ENCODE results near the gene ASCC1. TPM values are rescaled to one million over a fixed set of nuclear protein-coding genes. Genes with fewer than 3 reads are reported as not detected.
A peak's percentile ranks its signal among the peaks of the same experiment; 100 is the strongest.

ASCC1 gene
- polyA plus RNA-seq, 1 donor (not counting 4 experiments of a cell fraction or from before 2014, with no cell fraction given), result 32.9 TPM

DNA sequence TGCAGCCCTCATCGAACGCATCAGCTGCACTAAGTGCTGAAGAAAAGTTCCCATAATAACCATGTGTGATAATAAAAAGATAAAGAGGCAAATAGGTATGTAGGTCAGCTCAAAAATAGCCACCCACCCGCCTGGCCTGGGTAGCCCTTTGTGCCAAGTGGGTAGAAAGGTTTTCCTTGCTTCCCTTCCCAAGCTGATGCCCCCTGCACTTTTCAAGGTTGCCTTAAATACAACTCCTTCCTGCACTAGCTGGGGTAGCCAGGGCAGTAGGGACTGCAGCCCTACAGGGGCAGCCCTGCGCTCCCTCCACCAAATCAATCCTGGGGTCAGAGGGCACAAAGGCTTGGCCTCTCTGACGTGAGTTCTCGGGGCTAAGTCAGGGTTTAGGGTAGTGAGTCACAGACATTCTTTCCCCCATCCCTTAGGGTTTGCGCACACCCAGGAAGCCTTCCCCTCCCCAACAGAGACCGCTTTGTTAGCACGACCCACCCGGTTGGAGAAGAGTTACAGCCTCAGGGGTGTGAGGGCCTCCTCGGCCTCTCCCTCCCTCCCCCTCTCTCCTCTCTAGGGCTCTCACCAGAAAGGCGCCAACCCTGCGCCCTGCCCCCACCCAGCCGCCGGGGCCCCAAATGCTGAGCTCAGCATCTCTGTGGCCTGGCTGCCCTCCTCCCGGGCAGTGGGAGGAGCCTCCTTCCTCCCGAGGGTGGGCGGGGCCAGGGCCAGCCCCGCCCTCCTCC is 44.3 kb upstream of the ASCC1 start:
- TF ChIP-seq EZH2 (IDR thresholded peaks at IDR 0.05; ENCODE audit: low read length), result no peak
- Histone ChIP-seq H2AFZ (ENCODE audit: control insufficient read depth, low read length) (no peak overlapping the region), H3K9me3 (ENCODE audit: control insufficient read depth, low read depth, low read length) (no peaks in the 10 kb centered on the region), H3K27ac (ENCODE audit: control insufficient read depth, insufficient read depth, low read length) (peak overlapping the region; percentile 94), H3K4me1 (ENCODE audit: control insufficient read depth, extremely low read depth, insufficient read depth, low read length) (peaks cover 54% of the 10 kb centered on the region), H3K4me2 (ENCODE audit: control insufficient read depth, extremely low read depth, insufficient read depth, low read depth, low read length) (peak overlapping the region; percentile 84), H3K79me2 (ENCODE audit: control insufficient read depth, insufficient read depth, low read length) (no peaks in the 10 kb centered on the region), H4K20me1 (ENCODE audit: control insufficient read depth, extremely low read depth, insufficient read depth, low read length) (no peaks in the 10 kb centered on the region), H3K36me3 (ENCODE audit: control insufficient read depth in 2 of 2, extremely low read depth in 1 of 2, insufficient read depth in 2 of 2, low read length in 2 of 2) (no peaks in the 10 kb centered on the region), H3K9ac (ENCODE audit: control insufficient read depth, extremely low read depth, insufficient read depth, low read length) (peak overlapping the region; percentile 81), H3K27me3 (ENCODE audit: control insufficient read depth, extremely low read depth, insufficient read depth, low read length) (no peaks in the 10 kb centered on the region), H3K9me1 (ENCODE audit: control insufficient read depth, extremely low read depth, insufficient read depth, low read length) (peaks cover 2% of the 10 kb centered on the region), H3K4me3 (ENCODE audit: control insufficient read depth in 2 of 3, extremely low read depth in 1 of 3, insufficient read depth in 2 of 3, low read depth in 1 of 3, low read length in 3 of 3) (peak overlapping the region; percentile 13 to 65 (median 60))
- dilution Hi-C loops (cut with MboI; ENCODE audit: extremely low pct_ligation_motif_present, low sequenced_read_pairs), result no loop called here
- peak; percentile 85 for FAIRE-seq
- DNase-seq (ENCODE audit: low read depth, low spot score), result peak; percentile 98

DNA sequence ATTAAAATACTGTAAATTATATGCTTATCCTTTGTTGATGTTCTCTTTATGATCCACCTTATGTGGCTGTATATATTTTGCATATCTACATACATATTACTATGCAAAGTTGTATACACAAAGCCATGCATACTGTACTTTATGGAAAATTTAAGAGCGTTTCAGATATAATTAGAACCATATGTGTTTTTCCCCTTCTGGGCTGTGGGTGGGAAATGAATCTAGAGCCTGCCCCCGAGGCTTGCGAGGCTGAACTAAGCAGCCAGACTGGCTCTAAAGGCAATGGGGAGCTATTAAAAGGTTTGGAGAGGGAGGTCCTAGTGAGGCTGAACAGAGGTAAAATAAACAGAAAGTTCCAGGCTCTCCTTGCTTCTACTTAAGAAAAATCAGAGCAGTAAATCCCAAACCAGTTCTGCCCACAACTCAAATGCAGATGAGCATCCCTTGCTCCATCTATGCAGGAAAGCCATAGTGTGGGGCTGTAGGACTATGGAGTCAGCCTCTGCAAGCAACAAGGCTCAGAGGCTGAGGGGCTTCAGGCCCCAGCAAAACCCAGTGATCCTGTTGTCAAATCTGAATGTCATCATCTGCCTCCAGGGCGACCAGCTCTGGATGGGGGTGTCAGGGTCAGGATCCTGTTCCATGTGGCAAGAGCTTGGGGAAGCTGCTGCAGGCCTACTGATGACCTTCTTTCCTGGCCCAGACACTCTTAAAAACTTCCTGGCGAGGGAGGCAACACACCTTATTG is 43.6 kb upstream of the ASCC1 start:
- H3K9ac ChIP-seq (ENCODE audit: control insufficient read depth, extremely low read depth, insufficient read depth, low read length), result peak overlapping the region; percentile 73
- H4K20me1 ChIP-seq (ENCODE audit: control insufficient read depth, extremely low read depth, insufficient read depth, low read length), result no peaks in the 10 kb centered on the region
- peak overlapping the region; percentile 94 for H3K27ac ChIP-seq (ENCODE audit: control insufficient read depth, insufficient read depth, low read length)
- no peaks in the 10 kb centered on the region for H3K36me3 ChIP-seq (ENCODE audit: control insufficient read depth in 2 of 2, extremely low read depth in 1 of 2, insufficient read depth in 2 of 2, low read length in 2 of 2)
- FAIRE-seq (no peak), DNase-seq (ENCODE audit: low read depth, low spot score) (no peak)
- H3K4me1 ChIP-seq (ENCODE audit: control insufficient read depth, extremely low read depth, insufficient read depth, low read length), result peaks cover 59% of the 10 kb centered on the region
- H3K79me2 ChIP-seq (ENCODE audit: control insufficient read depth, insufficient read depth, low read length), result no peaks in the 10 kb centered on the region
- dilution Hi-C loops (cut with MboI; ENCODE audit: extremely low pct_ligation_motif_present, low sequenced_read_pairs), result no loop called here
- H2AFZ ChIP-seq (ENCODE audit: control insufficient read depth, low read length), result no peak overlapping the region
- no peaks in the 10 kb centered on the region for H3K9me3 ChIP-seq (ENCODE audit: control insufficient read depth, low read depth, low read length)
- H3K4me3 ChIP-seq (ENCODE audit: control insufficient read depth in 2 of 3, extremely low read depth in 1 of 3, insufficient read depth in 2 of 3, low read depth in 1 of 3, low read length in 3 of 3), result peak overlapping the region in 1 of 3 experiments; percentile 0
- H3K9me1 ChIP-seq (ENCODE audit: control insufficient read depth, extremely low read depth, insufficient read depth, low read length), result peaks cover 2% of the 10 kb centered on the region
- peak overlapping the region; percentile 34 for H3K4me2 ChIP-seq (ENCODE audit: control insufficient read depth, extremely low read depth, insufficient read depth, low read depth, low read length)
- H3K27me3 ChIP-seq (ENCODE audit: control insufficient read depth, extremely low read depth, insufficient read depth, low read length), result no peaks in the 10 kb centered on the region
- TF ChIP-seq, protein P1, sequence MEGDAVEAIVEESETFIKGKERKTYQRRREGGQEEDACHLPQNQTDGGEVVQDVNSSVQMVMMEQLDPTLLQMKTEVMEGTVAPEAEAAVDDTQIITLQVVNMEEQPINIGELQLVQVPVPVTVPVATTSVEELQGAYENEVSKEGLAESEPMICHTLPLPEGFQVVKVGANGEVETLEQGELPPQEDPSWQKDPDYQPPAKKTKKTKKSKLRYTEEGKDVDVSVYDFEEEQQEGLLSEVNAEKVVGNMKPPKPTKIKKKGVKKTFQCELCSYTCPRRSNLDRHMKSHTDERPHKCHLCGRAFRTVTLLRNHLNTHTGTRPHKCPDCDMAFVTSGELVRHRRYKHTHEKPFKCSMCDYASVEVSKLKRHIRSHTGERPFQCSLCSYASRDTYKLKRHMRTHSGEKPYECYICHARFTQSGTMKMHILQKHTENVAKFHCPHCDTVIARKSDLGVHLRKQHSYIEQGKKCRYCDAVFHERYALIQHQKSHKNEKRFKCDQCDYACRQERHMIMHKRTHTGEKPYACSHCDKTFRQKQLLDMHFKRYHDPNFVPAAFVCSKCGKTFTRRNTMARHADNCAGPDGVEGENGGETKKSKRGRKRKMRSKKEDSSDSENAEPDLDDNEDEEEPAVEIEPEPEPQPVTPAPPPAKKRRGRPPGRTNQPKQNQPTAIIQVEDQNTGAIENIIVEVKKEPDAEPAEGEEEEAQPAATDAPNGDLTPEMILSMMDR (optimal IDR thresholded peaks at IDR 0.05 in 1 of 3, IDR thresholded peaks at IDR 0.05 in 1 of 3, conservative IDR thresholded peaks at IDR 0.05 in 1 of 3; ENCODE audit: extremely low read depth in 1 of 3, insufficient read depth in 2 of 3, low read length in 3 of 3), result peak in 1 of 3 experiments; percentile 14
- no peak for TF ChIP-seq EZH2 (IDR thresholded peaks at IDR 0.05; ENCODE audit: low read length)

Measured in keratinocyte (primary cell).